NCI-H1048 (cell line): ENCODE measurements around the gene TMEM106C.

Source experiments
- DNase-seq: peaks from one replicate; lab custom pipeline; 2025; lab: John Stamatoyannopoulos, UW

TMEM106C gene

GRCh38 chr12:47963340-47964040 lies at the start of gene TMEM106C:
TSS of gene TMEM106C (plus strand) at chr12:47963596. CDS start at chr12:47964237, 641 bp downstream.
- peak; percentile 73 for DNase-seq

- no peak for DNase-seq
Measured at GRCh38 chr12:47920913-47921312, 42.5 kb upstream of the TMEM106C start.

GRCh38 chr12:47921907-47922306 lies 41.5 kb upstream of the TMEM106C start:
- no peak for DNase-seq

- no peak for DNase-seq
Measured at GRCh38 chr12:47927346-47927745, 36.0 kb upstream of the TMEM106C start.

- DNase-seq, result no peak
Measured at GRCh38 chr12:47930634-47931033, 32.8 kb upstream of the TMEM106C start.

GRCh38 chr12:47931187-47931586 lies 32.2 kb upstream of the TMEM106C start:
- no peak for DNase-seq

DNA sequence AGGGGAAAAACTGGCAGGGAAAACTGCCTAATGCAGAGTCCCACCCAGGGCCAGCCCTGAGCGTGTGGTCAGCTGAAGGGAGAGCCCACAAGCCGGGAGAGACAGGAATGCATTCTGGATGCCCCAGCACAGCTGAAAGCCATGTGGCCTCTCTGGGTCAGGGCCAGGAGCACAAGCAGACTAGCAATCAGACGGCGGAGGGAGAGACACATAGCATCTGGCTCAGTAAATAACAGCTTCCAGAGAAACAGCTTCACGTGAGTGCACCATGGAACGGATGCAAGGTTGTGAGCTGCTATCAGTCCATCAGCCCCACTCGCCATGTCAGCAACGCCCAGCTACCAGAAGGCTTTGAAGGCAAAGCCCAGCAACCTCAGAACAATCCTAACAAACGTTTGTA lies 28.2 kb upstream of the TMEM106C start:
- no peak for DNase-seq

- DNase-seq, result no peak
Measured at GRCh38 chr12:47938093-47938492, 25.3 kb upstream of the TMEM106C start.

GRCh38 chr12:47938594-47938993 lies 24.8 kb upstream of the TMEM106C start:
- DNase-seq, result no peak

GRCh38 chr12:47939009-47939601 lies 24.3 kb upstream of the TMEM106C start:
- no peak for DNase-seq

- no peak for DNase-seq
Measured at GRCh38 chr12:47940773-47941474, 22.5 kb upstream of the TMEM106C start.

GRCh38 chr12:47941475-47941780 lies 22.0 kb upstream of the TMEM106C start:
- no peak for DNase-seq

- no peak for DNase-seq
Measured at GRCh38 chr12:47941871-47942613, 21.4 kb upstream of the TMEM106C start.

GRCh38 chr12:47942614-47943225 lies 20.7 kb upstream of the TMEM106C start:
- DNase-seq, result no peak

- DNase-seq, result no peak
Measured at GRCh38 chr12:47943623-47944340, 19.6 kb upstream of the TMEM106C start.

DNA sequence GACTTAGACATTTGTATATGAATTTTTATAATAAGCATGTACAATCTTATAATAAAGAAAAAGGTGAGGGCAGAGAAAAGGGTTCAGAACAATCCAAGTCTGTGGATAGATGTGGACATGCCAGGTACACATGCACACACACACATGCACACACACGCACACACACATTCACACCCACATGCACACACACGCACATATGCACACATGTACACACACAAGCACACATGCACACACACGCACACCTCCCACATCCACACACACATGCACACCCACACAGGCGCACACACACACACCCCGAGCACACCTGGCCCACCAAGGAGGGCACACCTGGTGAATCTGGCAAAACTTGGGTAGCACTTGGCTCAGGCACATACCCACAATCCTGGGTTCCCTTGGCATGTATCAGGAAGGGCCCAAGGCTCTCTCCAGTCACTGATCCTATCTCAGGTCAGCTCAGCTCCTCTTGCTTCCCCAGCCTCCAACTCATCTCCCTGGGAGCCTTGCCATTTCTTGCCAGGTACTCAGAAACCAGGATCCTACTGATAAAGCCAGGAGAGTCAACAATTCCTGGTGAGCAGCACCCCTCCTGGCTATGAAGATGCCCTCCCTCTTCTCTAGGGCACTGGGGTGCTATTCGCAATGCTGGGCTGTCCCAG lies 18.6 kb upstream of the TMEM106C start:
- no peak for DNase-seq

GRCh38 chr12:47945341-47945728 lies 18.1 kb upstream of the TMEM106C start:
- DNase-seq, result no peak

DNA sequence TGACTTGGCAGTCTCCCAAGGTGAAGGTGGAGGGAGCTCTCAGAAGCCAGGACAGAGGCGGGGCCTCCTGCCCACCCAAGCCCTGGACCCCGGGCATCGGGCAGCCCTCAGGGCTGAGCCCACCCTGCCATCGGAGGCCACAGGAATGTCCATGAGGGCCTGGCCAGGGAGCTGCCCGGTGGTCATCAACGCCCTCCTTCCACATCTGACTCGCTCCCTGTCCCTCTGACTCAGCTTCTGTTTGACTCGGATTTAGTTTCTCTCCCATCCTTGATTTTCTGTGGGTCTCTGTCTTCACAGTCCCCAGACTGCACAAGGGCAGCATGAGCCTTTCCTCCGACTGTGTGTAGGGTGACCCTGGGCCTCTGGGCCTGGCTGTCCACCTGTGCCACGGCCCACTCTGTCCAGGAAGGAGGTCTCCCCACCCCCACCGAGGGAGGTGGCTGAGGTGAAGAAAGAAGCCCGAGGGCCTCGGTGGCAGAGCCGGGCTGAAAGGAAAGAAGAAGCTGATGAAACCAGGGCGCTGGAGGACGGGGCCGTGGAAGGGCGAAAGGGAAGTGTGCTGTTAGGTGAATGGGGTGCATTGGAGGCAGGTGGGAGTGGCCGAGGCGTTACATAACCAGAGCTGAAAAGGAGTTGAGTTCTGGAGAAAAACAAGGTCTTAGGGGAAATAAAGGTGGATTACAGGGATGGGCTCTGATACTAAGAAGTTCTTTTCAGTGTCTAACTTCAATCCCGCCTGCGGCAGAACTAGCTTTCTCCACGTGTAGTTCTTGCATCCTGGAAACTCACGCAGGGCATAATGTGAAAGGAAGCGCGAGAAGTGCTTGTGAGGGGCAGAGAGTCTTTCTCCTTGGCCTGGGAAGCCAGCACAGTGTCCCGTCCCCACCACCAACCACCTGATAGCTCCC lies 16.7 kb upstream of the TMEM106C start:
- DNase-seq, result no peak

- no peak for DNase-seq
Measured at GRCh38 chr12:47947341-47947740, 16.1 kb upstream of the TMEM106C start.
